Osteoblast (primary cell): ENCODE data around the gene CDC14B. TPM values are rescaled to one million over a fixed set of nuclear protein-coding genes. Genes with fewer than 3 reads are reported as not detected.

ENCODE experiments used
- DNase-seq: peaks from one replicate; pipeline ENCODE4 v3.0.0; 2011; ENCODE audit warnings: low spot score, mixed read lengths; ENCODE audit not compliant: insufficient read length; ENCODE audit errors: missing footprints
- H2AFZ ChIP-seq: 2 replicates; pipeline ENCODE4 v1.6.0; 2011; ENCODE audit warnings: mild to moderate bottlenecking, low read length
- H3K27ac ChIP-seq: 2 replicates; pipeline ENCODE4 v1.5.1; 2011; ENCODE audit warnings: mild to moderate bottlenecking, low read depth, low read length, moderate library complexity
- H3K27me3 ChIP-seq: 2 replicates; pipeline ENCODE4 v1.6.0; 2012; ENCODE audit warnings: mild to moderate bottlenecking, control low read depth, inconsistent platforms, low read length, moderate library complexity; ENCODE audit not compliant: insufficient read depth
- H3K36me3 ChIP-seq: 2 replicates; pipeline ENCODE4 v1.5.1; 2011; ENCODE audit warnings: mild to moderate bottlenecking, low read length, control low read depth, moderate library complexity; ENCODE audit not compliant: insufficient read depth
- H3K4me1 ChIP-seq: 2 replicates; pipeline ENCODE4 v1.5.1; 2011; ENCODE audit warnings: mild to moderate bottlenecking, low read length, control low read depth, moderate library complexity; ENCODE audit not compliant: insufficient read depth
- H3K4me2 ChIP-seq: 2 replicates; pipeline ENCODE4 v1.6.0; 2011; ENCODE audit warnings: mild to moderate bottlenecking, low read length; ENCODE audit not compliant: insufficient read depth
- H3K4me3 ChIP-seq: fragments of 200-600 bp; sonication (generic); 3 replicates; pipeline ENCODE4 v1.5.1; 2012; ENCODE audit warnings: mild to moderate bottlenecking, low read length, inconsistent platforms; ENCODE audit not compliant: insufficient read depth
- H3K79me2 ChIP-seq: 2 replicates; pipeline ENCODE4 v1.6.0; 2012; ENCODE audit warnings: mild to moderate bottlenecking, low read length, control low read depth, inconsistent platforms; ENCODE audit not compliant: insufficient read depth
- H3K9me3 ChIP-seq: 2 replicates; pipeline ENCODE4 v1.5.1; 2011; ENCODE audit warnings: low read depth, low read length, control low read depth
- H4K20me1 ChIP-seq: 2 replicates; pipeline ENCODE4 v1.6.0; 2012; ENCODE audit warnings: mild to moderate bottlenecking, low read length, control low read depth; ENCODE audit not compliant: insufficient read depth
- CTCF ChIP-seq: IDR thresholded peaks from 2 replicates; pipeline ENCODE4 v1.5.1; 2011; ENCODE audit warnings: mild to moderate bottlenecking, low read depth, low read length, moderate library complexity; ENCODE audit errors: extremely low read depth
- total RNA-seq: library from RNA; depleted of rRNA; stranded (reverse); fragments of >200 nt; gene quantifications from 2 replicates; pipeline ENCODE4 v1.2.3, GENCODE V29; 2012

CDC14B gene
- total RNA-seq, 1 donor = 43.4 TPM

- Histone ChIP-seq H3K79me2 (no peaks in the 10 kb centered on the region), H3K4me2 (no peak overlapping the region), H3K4me1 (peaks cover 19% of the 10 kb centered on the region), H4K20me1 (no peaks in the 10 kb centered on the region), H3K27ac (no peak overlapping the region), H3K27me3 (no peaks in the 10 kb centered on the region), H3K4me3 (no peak overlapping the region), H2AFZ (no peak overlapping the region), H3K9me3 (no peaks in the 10 kb centered on the region), H3K36me3 (peaks cover 36% of the 10 kb centered on the region)
- DNase-seq = peak; percentile 52
- TF ChIP-seq CTCF = no peak
Measured at GRCh38 chr9:96489482-96489979, 130.1 kb downstream of the CDC14B start.

- Histone ChIP-seq H2AFZ (no peak overlapping the region), H3K4me2 (no peak overlapping the region), H4K20me1 (no peaks in the 10 kb centered on the region), H3K27me3 (no peaks in the 10 kb centered on the region), H3K27ac (no peak overlapping the region), H3K4me3 (no peak overlapping the region), H3K36me3 (peaks cover 36% of the 10 kb centered on the region), H3K79me2 (no peaks in the 10 kb centered on the region), H3K9me3 (no peaks in the 10 kb centered on the region), H3K4me1 (peaks cover 21% of the 10 kb centered on the region)
- DNase-seq = no peak
- TF ChIP-seq CTCF = no peak
Measured at GRCh38 chr9:96487949-96488348, 131.7 kb downstream of the CDC14B start.

- Histone ChIP-seq H3K4me1 (peaks cover 21% of the 10 kb centered on the region), H3K9me3 (no peaks in the 10 kb centered on the region), H3K27ac (peak overlapping the region; percentile 50), H3K4me2 (no peak overlapping the region), H3K36me3 (peaks cover 33% of the 10 kb centered on the region), H3K4me3 (no peak overlapping the region), H4K20me1 (no peaks in the 10 kb centered on the region), H3K79me2 (no peaks in the 10 kb centered on the region), H2AFZ (no peak overlapping the region), H3K27me3 (no peaks in the 10 kb centered on the region)
- peak; percentile 29 for DNase-seq
- TF ChIP-seq CTCF = no peak
Measured at GRCh38 chr9:96487029-96487396, 132.6 kb downstream of the CDC14B start.

- DNase-seq = peak; percentile 95
- Histone ChIP-seq H2AFZ (peak overlapping the region; percentile 50), H3K9me3 (no peaks in the 10 kb centered on the region), H3K4me2 (peak overlapping the region; percentile 49), H3K4me3 (peak overlapping the region; percentile 12), H3K79me2 (no peaks in the 10 kb centered on the region), H3K27me3 (no peaks in the 10 kb centered on the region), H4K20me1 (no peaks in the 10 kb centered on the region), H3K4me1 (peaks cover 17% of the 10 kb centered on the region), H3K27ac (peak overlapping the region; percentile 50), H3K36me3 (peaks cover 33% of the 10 kb centered on the region)
- no peak for TF ChIP-seq CTCF
Measured at GRCh38 chr9:96486386-96487028, 133.1 kb downstream of the CDC14B start.
